ENCODE measurements around the gene UROC1.

The UROC1 gene

GRCh38 chr3:126516936-126517290, 660 bp downstream of the UROC1 start:
- H3K4me3 ChIP-seq (ENCODE audit: low read depth in 1 of 5, low read length in 5 of 5), result no peak overlapping the region
- H3K4me1 ChIP-seq (ENCODE audit: control insufficient read depth in 5 of 5, insufficient read depth in 5 of 5, low read length in 5 of 5), result no peaks in the 10 kb centered on the region
- no peaks in the 10 kb centered on the region for H3K9me3 ChIP-seq (ENCODE audit: control insufficient read depth in 5 of 5, low read length in 5 of 5)
- H3K27me3 ChIP-seq (ENCODE audit: control insufficient read depth in 5 of 5, insufficient read depth in 4 of 5, low read length in 5 of 5), result peaks cover 0 to 5% (median 3%) of the 10 kb centered on the region in 5 donors
- H3K36me3 ChIP-seq (ENCODE audit: control insufficient read depth in 5 of 5, insufficient read depth in 5 of 5, low read length in 5 of 5), result no peaks in the 10 kb centered on the region
- H3K9ac ChIP-seq (ENCODE audit: low read length in 5 of 5), result no peak overlapping the region
- no peak overlapping the region for H3K27ac ChIP-seq (ENCODE audit: low read depth, low read length)

DNA sequence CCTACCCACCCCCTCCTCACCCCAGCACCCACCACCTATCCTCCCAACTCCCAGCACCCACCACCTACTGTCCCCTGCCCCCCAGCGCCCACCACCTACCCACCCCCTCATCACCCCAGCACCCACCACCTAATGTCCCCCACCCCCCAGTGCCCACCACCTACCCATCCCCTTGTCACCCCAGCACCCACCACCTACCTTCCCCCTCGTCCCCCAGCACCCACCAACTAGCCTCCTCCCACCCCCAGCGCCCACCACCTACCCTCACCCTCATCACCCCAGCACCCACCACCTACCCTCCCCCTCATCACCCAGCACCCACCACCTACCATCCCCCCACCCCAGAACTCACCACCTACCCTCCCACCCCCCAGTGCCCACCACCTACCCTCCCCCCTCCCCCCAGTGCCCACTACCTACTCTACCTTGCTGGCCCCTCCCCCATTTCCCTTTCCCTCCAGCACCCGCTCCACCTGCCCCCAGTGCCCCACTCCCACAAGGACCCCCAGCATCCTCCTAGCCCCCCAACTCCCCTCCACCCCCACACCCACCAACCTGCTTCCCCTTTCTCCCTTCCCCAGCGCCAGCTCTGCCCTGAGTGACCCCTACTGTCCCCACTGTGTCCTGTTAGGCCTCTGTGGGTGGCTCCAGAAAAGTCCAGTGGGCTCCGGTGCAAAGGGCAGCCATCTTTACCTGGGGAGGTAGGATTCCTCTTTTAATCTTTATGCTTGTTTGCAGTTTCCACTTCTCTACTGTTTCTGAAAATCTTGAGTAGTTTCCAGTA, 1.2 kb downstream of the UROC1 start:
- Histone ChIP-seq H3K9ac (ENCODE audit: low read length in 5 of 5) (no peak overlapping the region), H3K4me1 (ENCODE audit: control insufficient read depth in 5 of 5, insufficient read depth in 5 of 5, low read length in 5 of 5) (no peaks in the 10 kb centered on the region)

GRCh38 chr3:126515066-126515706, 2.4 kb downstream of the UROC1 start:
- H3K9me3 ChIP-seq (ENCODE audit: control insufficient read depth in 5 of 5, low read length in 5 of 5), result no peaks in the 10 kb centered on the region
- H3K4me1 ChIP-seq (ENCODE audit: control insufficient read depth in 5 of 5, insufficient read depth in 5 of 5, low read length in 5 of 5), result no peaks in the 10 kb centered on the region
- no peak overlapping the region for H3K27ac ChIP-seq (ENCODE audit: low read depth, low read length)
- H3K27me3 ChIP-seq (ENCODE audit: control insufficient read depth in 5 of 5, insufficient read depth in 4 of 5, low read length in 5 of 5), result peaks cover 0 to 5% (median 3%) of the 10 kb centered on the region in 5 donors
- no peak overlapping the region for H3K4me3 ChIP-seq (ENCODE audit: low read depth in 1 of 5, low read length in 5 of 5)
- no peak overlapping the region for H3K9ac ChIP-seq (ENCODE audit: low read length in 5 of 5)
- no peaks in the 10 kb centered on the region for H3K36me3 ChIP-seq (ENCODE audit: control insufficient read depth in 5 of 5, insufficient read depth in 5 of 5, low read length in 5 of 5)

More for the DNA sequence above, 1.2 kb downstream of the UROC1 start:
- no peaks in the 10 kb centered on the region for H3K36me3 ChIP-seq (ENCODE audit: control insufficient read depth in 5 of 5, insufficient read depth in 5 of 5, low read length in 5 of 5)
- no peaks in the 10 kb centered on the region for H3K9me3 ChIP-seq (ENCODE audit: control insufficient read depth in 5 of 5, low read length in 5 of 5)
- H3K27ac ChIP-seq (ENCODE audit: low read depth, low read length), result no peak overlapping the region
- peaks cover 0 to 5% (median 3%) of the 10 kb centered on the region in 5 donors for H3K27me3 ChIP-seq (ENCODE audit: control insufficient read depth in 5 of 5, insufficient read depth in 4 of 5, low read length in 5 of 5)
- no peak overlapping the region for H3K4me3 ChIP-seq (ENCODE audit: low read depth in 1 of 5, low read length in 5 of 5)

DNA sequence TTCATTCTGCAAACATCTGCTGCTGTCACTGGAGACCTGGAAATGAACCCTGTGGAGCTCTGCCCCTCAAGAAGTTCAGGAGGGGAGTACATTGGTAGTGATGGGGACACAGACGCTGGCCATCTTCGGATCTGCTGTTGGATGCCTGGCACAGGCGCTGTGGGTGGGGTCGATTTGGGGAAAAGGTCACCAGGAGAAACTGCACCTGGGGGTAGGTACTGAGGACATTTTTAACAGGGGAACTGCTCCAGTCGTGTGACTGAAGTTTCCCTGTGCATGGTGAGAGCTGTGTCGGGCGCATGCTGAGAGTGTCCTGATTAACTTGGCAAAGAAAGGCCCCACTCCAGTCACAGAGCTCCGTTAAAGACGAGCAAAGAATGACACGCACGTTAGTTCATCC, 3.4 kb downstream of the UROC1 start:
- H3K36me3 ChIP-seq (ENCODE audit: control insufficient read depth in 5 of 5, insufficient read depth in 5 of 5, low read length in 5 of 5), result no peaks in the 10 kb centered on the region
- H3K9ac ChIP-seq (ENCODE audit: low read length in 5 of 5), result no peak overlapping the region
- no peaks in the 10 kb centered on the region for H3K9me3 ChIP-seq (ENCODE audit: control insufficient read depth in 5 of 5, low read length in 5 of 5)
- H3K27ac ChIP-seq (ENCODE audit: low read depth, low read length), result no peak overlapping the region
- peaks cover 0 to 5% (median 3%) of the 10 kb centered on the region in 5 donors for H3K27me3 ChIP-seq (ENCODE audit: control insufficient read depth in 5 of 5, insufficient read depth in 4 of 5, low read length in 5 of 5)
- H3K4me1 ChIP-seq (ENCODE audit: control insufficient read depth in 5 of 5, insufficient read depth in 5 of 5, low read length in 5 of 5), result no peaks in the 10 kb centered on the region
- no peak overlapping the region for H3K4me3 ChIP-seq (ENCODE audit: low read depth in 1 of 5, low read length in 5 of 5)

DNA sequence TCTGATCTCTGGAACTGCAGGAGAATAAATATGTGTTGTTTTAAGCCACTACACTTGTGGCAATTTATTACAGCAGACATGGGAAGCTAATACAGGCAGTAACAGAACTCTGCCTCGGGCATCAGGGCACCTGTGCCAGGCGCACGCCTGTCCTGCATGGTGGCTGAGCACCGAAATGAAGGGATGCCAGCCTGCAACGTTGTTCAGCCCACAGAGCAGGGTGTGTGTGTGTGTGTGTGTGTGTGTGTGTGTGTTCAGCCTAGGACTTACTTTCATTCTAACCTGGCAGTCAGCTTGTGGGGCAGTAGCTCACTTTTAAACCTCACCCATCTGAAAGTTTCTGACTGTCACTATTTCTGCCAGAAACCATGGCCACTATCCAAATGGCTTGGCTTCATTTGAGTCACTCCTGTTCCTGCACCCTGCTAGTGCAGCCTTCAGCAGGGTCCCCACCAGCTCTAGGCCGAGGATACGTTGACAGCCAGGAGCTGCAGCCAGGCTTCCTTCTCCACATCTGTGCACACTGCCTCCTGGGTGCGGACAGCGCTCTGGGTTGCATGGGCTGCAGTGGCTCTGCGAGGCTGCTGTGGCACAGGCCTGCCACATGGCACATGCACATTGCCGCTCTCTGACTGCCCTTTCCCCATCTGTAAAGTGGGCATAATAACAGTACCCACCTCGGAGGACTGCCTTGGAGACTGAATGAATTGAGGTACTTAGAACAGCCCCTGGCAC, 4.5 kb downstream of the UROC1 start:
- no peak overlapping the region for H3K4me3 ChIP-seq (ENCODE audit: low read depth in 1 of 5, low read length in 5 of 5)
- no peak overlapping the region for H3K9ac ChIP-seq (ENCODE audit: low read length in 5 of 5)
- H3K36me3 ChIP-seq (ENCODE audit: control insufficient read depth in 5 of 5, insufficient read depth in 5 of 5, low read length in 5 of 5), result no peaks in the 10 kb centered on the region
- no peaks in the 10 kb centered on the region for H3K4me1 ChIP-seq (ENCODE audit: control insufficient read depth in 5 of 5, insufficient read depth in 5 of 5, low read length in 5 of 5)
- no peak overlapping the region for H3K27ac ChIP-seq (ENCODE audit: low read depth, low read length)
- peaks cover 0 to 5% (median 3%) of the 10 kb centered on the region in 5 donors for H3K27me3 ChIP-seq (ENCODE audit: control insufficient read depth in 5 of 5, insufficient read depth in 4 of 5, low read length in 5 of 5)
- H3K9me3 ChIP-seq (ENCODE audit: control insufficient read depth in 5 of 5, low read length in 5 of 5), result no peaks in the 10 kb centered on the region

DNA sequence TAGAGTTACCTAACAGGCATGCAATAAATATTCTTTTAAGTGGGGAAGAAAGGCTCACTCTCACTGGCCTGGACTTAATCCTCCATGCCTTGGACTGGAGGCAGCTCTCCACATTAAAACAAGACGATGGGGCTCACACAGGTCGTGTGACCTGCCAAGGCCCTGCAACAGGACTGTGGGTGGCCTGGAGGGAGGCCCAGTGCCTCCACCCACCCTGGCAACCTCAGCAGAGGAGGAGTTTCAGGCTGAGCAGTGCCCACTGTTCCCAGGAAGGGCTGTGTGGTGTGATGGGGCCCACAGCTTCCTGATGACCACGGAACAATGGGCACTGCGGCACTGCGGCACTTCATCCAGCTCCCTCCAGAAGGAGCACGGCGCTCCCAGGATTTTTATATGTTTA, 5.5 kb downstream of the UROC1 start:
- Histone ChIP-seq H3K4me3 (ENCODE audit: low read depth in 1 of 5, low read length in 5 of 5) (no peak overlapping the region), H3K27me3 (ENCODE audit: control insufficient read depth in 5 of 5, insufficient read depth in 4 of 5, low read length in 5 of 5) (peaks cover 0 to 3% (median 0%) of the 10 kb centered on the region in 5 donors), H3K9ac (ENCODE audit: low read length in 5 of 5) (no peak overlapping the region), H3K9me3 (ENCODE audit: control insufficient read depth in 5 of 5, low read length in 5 of 5) (no peaks in the 10 kb centered on the region), H3K4me1 (ENCODE audit: control insufficient read depth in 5 of 5, insufficient read depth in 5 of 5, low read length in 5 of 5) (no peaks in the 10 kb centered on the region), H3K27ac (ENCODE audit: low read depth, low read length) (no peak overlapping the region), H3K36me3 (ENCODE audit: control insufficient read depth in 5 of 5, insufficient read depth in 5 of 5, low read length in 5 of 5) (no peaks in the 10 kb centered on the region)

DNA sequence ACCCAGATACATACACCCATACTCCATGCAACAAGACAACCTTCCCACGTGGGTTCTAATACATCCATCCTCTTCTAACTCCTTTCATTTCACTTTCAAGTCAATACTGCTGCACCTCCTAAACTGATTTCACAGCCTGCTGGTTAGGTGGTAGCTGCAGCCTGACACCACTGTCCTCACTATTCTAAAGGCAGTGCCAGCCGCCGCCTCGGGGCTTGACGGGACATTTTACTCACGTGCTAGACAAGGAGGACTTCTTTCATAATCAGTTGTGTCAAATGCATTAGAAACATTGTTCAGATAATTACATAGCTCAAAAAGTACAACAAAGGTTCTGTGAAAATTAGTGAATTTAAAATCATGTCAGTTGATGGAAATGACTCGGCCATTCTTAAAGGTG, 6.3 kb downstream of the UROC1 start:
- Histone ChIP-seq H3K9ac (ENCODE audit: low read length in 5 of 5) (no peak overlapping the region), H3K27me3 (ENCODE audit: control insufficient read depth in 5 of 5, insufficient read depth in 4 of 5, low read length in 5 of 5) (no peaks in the 10 kb centered on the region), H3K36me3 (ENCODE audit: control insufficient read depth in 5 of 5, insufficient read depth in 5 of 5, low read length in 5 of 5) (no peaks in the 10 kb centered on the region), H3K4me3 (ENCODE audit: low read depth in 1 of 5, low read length in 5 of 5) (no peak overlapping the region), H3K27ac (ENCODE audit: low read depth, low read length) (no peak overlapping the region), H3K4me1 (ENCODE audit: control insufficient read depth in 5 of 5, insufficient read depth in 5 of 5, low read length in 5 of 5) (no peaks in the 10 kb centered on the region), H3K9me3 (ENCODE audit: control insufficient read depth in 5 of 5, low read length in 5 of 5) (no peaks in the 10 kb centered on the region)

- Histone ChIP-seq H3K36me3 (ENCODE audit: control insufficient read depth in 5 of 5, insufficient read depth in 5 of 5, low read length in 5 of 5) (no peaks in the 10 kb centered on the region), H3K27ac (ENCODE audit: low read depth, low read length) (no peak overlapping the region), H3K4me3 (ENCODE audit: low read depth in 1 of 5, low read length in 5 of 5) (no peak overlapping the region), H3K4me1 (ENCODE audit: control insufficient read depth in 5 of 5, insufficient read depth in 5 of 5, low read length in 5 of 5) (no peaks in the 10 kb centered on the region), H3K9ac (ENCODE audit: low read length in 5 of 5) (no peak overlapping the region), H3K9me3 (ENCODE audit: control insufficient read depth in 5 of 5, low read length in 5 of 5) (no peaks in the 10 kb centered on the region), H3K27me3 (ENCODE audit: control insufficient read depth in 5 of 5, insufficient read depth in 4 of 5, low read length in 5 of 5) (peaks cover 0 to 2% (median 0%) of the 10 kb centered on the region in 5 donors)
Observed at GRCh38 chr3:126510308-126510910, 7.2 kb downstream of the UROC1 start.

GRCh38 chr3:126509597-126510307, 7.8 kb downstream of the UROC1 start:
- Histone ChIP-seq H3K36me3 (ENCODE audit: control insufficient read depth in 5 of 5, insufficient read depth in 5 of 5, low read length in 5 of 5) (no peaks in the 10 kb centered on the region), H3K27ac (ENCODE audit: low read depth, low read length) (no peak overlapping the region), H3K4me3 (ENCODE audit: low read depth in 1 of 5, low read length in 5 of 5) (no peak overlapping the region), H3K9ac (ENCODE audit: low read length in 5 of 5) (no peak overlapping the region), H3K4me1 (ENCODE audit: control insufficient read depth in 5 of 5, insufficient read depth in 5 of 5, low read length in 5 of 5) (no peaks in the 10 kb centered on the region), H3K9me3 (ENCODE audit: control insufficient read depth in 5 of 5, low read length in 5 of 5) (no peaks in the 10 kb centered on the region), H3K27me3 (ENCODE audit: control insufficient read depth in 5 of 5, insufficient read depth in 4 of 5, low read length in 5 of 5) (peaks cover 0 to 6% (median 0%) of the 10 kb centered on the region in 5 donors)

Data from subcutaneous abdominal adipose tissue (tissue), 5 donors.